ENCODE data around the gene PIAS3. TPM values are rescaled to one million over a fixed set of nuclear protein-coding genes. Genes with fewer than 3 reads are reported as not detected.

PIAS3 gene
- total and polyA plus RNA-seq, 2 donors from 2014 or later, result 12.5 to 36.9 TPM

GRCh38 chr1:145855426-145855948, 3.4 kb downstream of the PIAS3 start:
- Histone ChIP-seq H3K27ac (ENCODE audit: low read depth in 2 of 2, low read length in 2 of 2) (no peak overlapping the region), H3K4me3 (ENCODE audit: low read length in 3 of 3) (no peak overlapping the region), H3K9ac (ENCODE audit: low read length in 3 of 3) (no peak overlapping the region), H3K4me1 (ENCODE audit: control insufficient read depth in 2 of 3, insufficient read depth in 2 of 3, low read depth in 1 of 3, low read length in 3 of 3) (peaks cover 0 to 9% (median 0%) of the 10 kb centered on the region in 3 donors), H3K9me3 (ENCODE audit: control insufficient read depth in 2 of 3, insufficient read depth in 1 of 3, low read length in 3 of 3) (no peaks in the 10 kb centered on the region), H3K36me3 (ENCODE audit: control insufficient read depth in 2 of 3, insufficient read depth in 3 of 3, low read length in 3 of 3) (peaks cover 8 to 32% (median 27%) of the 10 kb centered on the region in 3 donors), H3K27me3 (ENCODE audit: control insufficient read depth, insufficient read depth, low read length) (no peaks in the 10 kb centered on the region)
- DNase-seq, result no peak
- FAIRE-seq, result no peak
- intact Hi-C loops (cut with DNase I), result no loop called here
- no peak for TF ChIP-seq CTCF (IDR thresholded peaks at IDR 0.05; ENCODE audit: borderline replicate concordance, extremely low read depth, insufficient read depth)

DNA sequence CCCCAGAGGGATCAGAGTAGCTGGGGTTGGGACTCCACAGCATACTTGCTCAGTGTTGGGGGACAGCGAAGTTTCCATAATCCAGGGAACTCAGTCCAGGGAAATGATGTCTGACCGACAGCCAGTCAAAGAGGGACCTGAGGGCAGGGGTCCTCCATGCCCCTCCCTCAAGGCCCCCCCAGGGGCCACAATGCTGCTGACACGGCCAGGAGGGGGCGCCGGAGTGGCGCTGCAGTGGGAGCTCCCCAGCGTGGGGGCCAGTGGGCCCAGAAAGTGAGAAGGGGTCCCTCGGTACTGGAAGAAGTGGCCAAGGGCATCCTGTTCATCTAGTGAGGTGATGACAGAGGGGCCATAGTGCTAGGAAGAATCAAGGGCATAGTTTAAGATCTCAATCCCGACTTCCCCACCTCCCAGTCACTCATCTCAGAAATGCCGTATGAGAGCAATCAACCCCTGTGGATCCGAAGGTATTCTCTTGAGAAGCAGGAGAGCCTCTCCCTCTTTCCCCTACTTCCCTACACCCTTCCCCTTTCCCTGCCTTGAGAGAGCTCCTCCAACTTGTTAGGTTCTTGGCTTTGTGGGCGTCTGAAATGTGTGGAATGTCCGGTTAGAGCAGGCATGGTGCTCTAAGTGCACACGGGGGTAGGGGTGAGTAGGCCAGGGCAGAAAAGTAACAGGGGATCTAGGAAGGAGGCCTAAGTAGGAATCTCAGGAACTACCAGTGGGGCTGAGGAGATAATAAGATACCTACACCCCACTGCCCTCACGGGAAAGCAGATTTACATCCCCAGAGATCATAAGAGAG, 9.3 kb downstream of the PIAS3 start:
- Histone ChIP-seq H3K27ac (ENCODE audit: low read depth in 2 of 2, low read length in 2 of 2) (no peak overlapping the region), H3K27me3 (ENCODE audit: control insufficient read depth, insufficient read depth, low read length) (no peaks in the 10 kb centered on the region), H3K9ac (ENCODE audit: low read length in 3 of 3) (no peak overlapping the region), H3K9me3 (ENCODE audit: control insufficient read depth in 2 of 3, insufficient read depth in 1 of 3, low read length in 3 of 3) (no peaks in the 10 kb centered on the region), H3K4me3 (ENCODE audit: low read length in 3 of 3) (no peak overlapping the region), H3K4me1 (ENCODE audit: control insufficient read depth in 2 of 3, insufficient read depth in 2 of 3, low read depth in 1 of 3, low read length in 3 of 3) (peaks cover 3 to 11% (median 5%) of the 10 kb centered on the region in 3 donors), H3K36me3 (ENCODE audit: control insufficient read depth in 2 of 3, insufficient read depth in 3 of 3, low read length in 3 of 3) (peaks cover 6 to 32% (median 24%) of the 10 kb centered on the region in 3 donors)
- intact Hi-C loops (cut with DNase I), result loop anchor here (5.0 to 10.0 kb wide), 2 partner anchors 118 to 165 kb away; no protein-coding TSS in a partner anchor
- DNase-seq (peak in 3 of 5 donors; percentile 7 to 66 (median 48)), FAIRE-seq (no peak)
- peak; percentile 2 for TF ChIP-seq CTCF (IDR thresholded peaks at IDR 0.05; ENCODE audit: borderline replicate concordance, extremely low read depth, insufficient read depth)

DNA sequence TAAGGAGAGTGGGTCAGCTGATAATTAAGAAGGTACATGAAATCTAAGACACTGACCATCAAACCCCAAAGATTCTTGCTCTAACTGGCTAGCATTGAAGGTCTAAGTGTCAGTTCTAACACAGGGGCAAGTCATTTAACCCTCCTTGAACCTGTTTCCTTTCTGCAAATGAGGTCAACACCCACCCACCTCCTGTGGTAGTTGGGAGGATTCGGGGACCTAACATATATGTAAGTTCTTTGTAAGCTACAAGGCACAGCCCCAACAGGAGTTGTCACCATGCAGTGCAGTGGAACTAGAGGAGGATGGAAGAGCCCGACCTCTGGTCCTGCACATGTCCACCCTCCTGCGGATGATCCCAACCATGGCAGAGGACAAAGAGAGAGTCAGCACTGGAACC, 11.1 kb downstream of the PIAS3 start:
- H3K9ac ChIP-seq (ENCODE audit: low read length in 3 of 3), result no peak overlapping the region
- no peak for DNase-seq
- H3K9me3 ChIP-seq (ENCODE audit: control insufficient read depth in 2 of 3, insufficient read depth in 1 of 3, low read length in 3 of 3), result no peaks in the 10 kb centered on the region
- H3K27ac ChIP-seq (ENCODE audit: low read depth in 2 of 2, low read length in 2 of 2), result no peak overlapping the region
- no peak for TF ChIP-seq CTCF (IDR thresholded peaks at IDR 0.05; ENCODE audit: borderline replicate concordance, extremely low read depth, insufficient read depth)
- peaks cover 5 to 24% (median 17%) of the 10 kb centered on the region in 3 donors for H3K36me3 ChIP-seq (ENCODE audit: control insufficient read depth in 2 of 3, insufficient read depth in 3 of 3, low read length in 3 of 3)
- H3K27me3 ChIP-seq (ENCODE audit: control insufficient read depth, insufficient read depth, low read length), result no peaks in the 10 kb centered on the region
- intact Hi-C loops (cut with DNase I), result loop anchor here (5.0 to 10.0 kb wide), 2 partner anchors 119 to 167 kb away; no protein-coding TSS in a partner anchor
- FAIRE-seq, result no peak
- H3K4me3 ChIP-seq (ENCODE audit: low read length in 3 of 3), result no peak overlapping the region
- H3K4me1 ChIP-seq (ENCODE audit: control insufficient read depth in 2 of 3, insufficient read depth in 2 of 3, low read depth in 1 of 3, low read length in 3 of 3), result peaks cover 3 to 11% (median 5%) of the 10 kb centered on the region in 3 donors

All from kidney (tissue), 14 donors.